Astrocyte (in vitro differentiated cells and primary cell): ENCODE results near the gene SPSB3. TPM values are rescaled to one million over a fixed set of nuclear protein-coding genes. Genes with fewer than 3 reads are reported as not detected.

Experiments
- DNase-seq: peaks from one replicate; pipeline ENCODE4 v3.0.0-alpha.2; 2010; ENCODE audit warnings: low read depth
- FAIRE-seq: peaks from 2 replicates; lab custom pipeline; 2011; peaks lifted over from hg19 to GRCh38; lab: Jason Lieb, UNC
- H2AFZ ChIP-seq: 2 replicates; pipeline ENCODE4 v1.6.0; 2012; ENCODE audit warnings: low read depth, low read length, inconsistent platforms
- H3K27ac ChIP-seq: 2 replicates; pipeline ENCODE4 v1.5.1; 2011; ENCODE audit warnings: low read depth, low read length, inconsistent platforms
- H3K27me3 ChIP-seq: 2 replicates; pipeline ENCODE4 v1.6.0; 2011; ENCODE audit warnings: low read length, inconsistent platforms; ENCODE audit not compliant: insufficient read depth
- H3K36me3 ChIP-seq: 2 replicates; pipeline ENCODE4 v1.5.1; 2011; ENCODE audit warnings: low read length, inconsistent platforms; ENCODE audit not compliant: insufficient read depth
- H3K4me1 ChIP-seq: 2 replicates; pipeline ENCODE4 v1.5.1; 2011; ENCODE audit warnings: low read length, inconsistent platforms; ENCODE audit not compliant: insufficient read depth
- H3K4me2 ChIP-seq: 2 replicates; pipeline ENCODE4 v1.6.0; 2012; ENCODE audit warnings: low read length, inconsistent platforms
- H3K4me3 ChIP-seq: 2 replicates; pipeline ENCODE4 v1.5.1; 2011; ENCODE audit warnings: low read depth, mild to moderate bottlenecking, low read length, inconsistent platforms; ENCODE audit not compliant: insufficient read depth
- H3K79me2 ChIP-seq: 2 replicates; pipeline ENCODE4 v1.6.0; 2012; ENCODE audit warnings: mild to moderate bottlenecking, low read length, inconsistent platforms; ENCODE audit not compliant: insufficient read depth
- H3K9ac ChIP-seq: 2 replicates; pipeline ENCODE4 v1.6.0; 2012; ENCODE audit warnings: mild to moderate bottlenecking, low read length, inconsistent platforms
- H3K9me3 ChIP-seq: 2 replicates; pipeline ENCODE4 v1.5.1; 2012; ENCODE audit warnings: low read depth, mild to moderate bottlenecking, low read length, inconsistent platforms; ENCODE audit not compliant: insufficient read depth
- H4K20me1 ChIP-seq: 2 replicates; pipeline ENCODE4 v1.6.0; 2012; ENCODE audit warnings: low read length, inconsistent platforms; ENCODE audit not compliant: insufficient read depth
- H3K27ac Mint-ChIP-seq: one replicate; pipeline ENCODE4 v1.8.0; 2021; ENCODE audit warnings: mild to moderate bottlenecking, mixed read lengths; ENCODE audit not compliant: unreplicated experiment
- H3K27me3 Mint-ChIP-seq: one replicate; pipeline ENCODE4 v1.8.0; 2021; ENCODE audit warnings: low read depth, mixed read lengths; ENCODE audit not compliant: unreplicated experiment
- H3K36me3 Mint-ChIP-seq: one replicate; pipeline ENCODE4 v1.8.0; 2021; ENCODE audit warnings: low read depth, mixed read lengths; ENCODE audit not compliant: unreplicated experiment
- H3K4me1 Mint-ChIP-seq: one replicate; pipeline ENCODE4 v1.8.0; 2021; ENCODE audit warnings: low read depth, mixed read lengths; ENCODE audit not compliant: unreplicated experiment
- H3K4me3 Mint-ChIP-seq: one replicate; pipeline ENCODE4 v1.8.0; 2021; ENCODE audit warnings: mild to moderate bottlenecking, moderate library complexity, mixed read lengths; ENCODE audit not compliant: unreplicated experiment
- H3K9me3 Mint-ChIP-seq: one replicate; pipeline ENCODE4 v1.8.0; 2021; ENCODE audit warnings: mild to moderate bottlenecking, mixed read lengths; ENCODE audit not compliant: unreplicated experiment
- EZH2 ChIP-seq: IDR thresholded peaks from 2 replicates; pipeline ENCODE4 v1.6.1; 2012; ENCODE audit warnings: mild to moderate bottlenecking, low read length, inconsistent platforms; ENCODE audit not compliant: insufficient read depth
- total RNA-seq: library from RNA; stranded (reverse); gene quantifications from 2 replicates; pipeline ENCODE4 v1.2.1, GENCODE V29; 2021
- TF ChIP-seq, protein P1 (sequence below): IDR thresholded peaks from 2 replicates; pipeline ENCODE4 v1.5.1; 2011; ENCODE audit warnings: low read depth, mild to moderate bottlenecking, inconsistent platforms, low read length, moderate library complexity; ENCODE audit not compliant: insufficient read depth

SPSB3 gene
- total RNA-seq, 1 donor from 2014 or later, result 23.3 TPM

GRCh38 chr16:1825864-1826690 lies 43.7 kb upstream of the SPSB3 start:
- H3K79me2 ChIP-seq, result peaks cover 34% of the 10 kb centered on the region
- Mint-ChIP-seq H3K27ac (no peak overlapping the region), H3K4me1 (peaks cover 10% of the 10 kb centered on the region), H3K36me3 (peaks cover 2% of the 10 kb centered on the region), H3K9me3 (no peaks in the 10 kb centered on the region), H3K27me3 (no peaks in the 10 kb centered on the region), H3K4me3 (peak overlapping the region; percentile 80)
- H3K27ac ChIP-seq, result no peak overlapping the region
- H3K4me1 ChIP-seq, result peaks cover 5% of the 10 kb centered on the region
- H2AFZ ChIP-seq, result peak overlapping the region; percentile 100
- FAIRE-seq (no peak), DNase-seq (peak; percentile 34)
- H3K4me2 ChIP-seq, result peak overlapping the region; percentile 94
- peaks cover 30% of the 10 kb centered on the region for H4K20me1 ChIP-seq
- H3K27me3 ChIP-seq, result no peaks in the 10 kb centered on the region
- H3K36me3 ChIP-seq, result peaks cover 6% of the 10 kb centered on the region
- H3K9ac ChIP-seq, result peak overlapping the region; percentile 88
- TF ChIP-seq EZH2, result no peak
- TF ChIP-seq, protein P1, sequence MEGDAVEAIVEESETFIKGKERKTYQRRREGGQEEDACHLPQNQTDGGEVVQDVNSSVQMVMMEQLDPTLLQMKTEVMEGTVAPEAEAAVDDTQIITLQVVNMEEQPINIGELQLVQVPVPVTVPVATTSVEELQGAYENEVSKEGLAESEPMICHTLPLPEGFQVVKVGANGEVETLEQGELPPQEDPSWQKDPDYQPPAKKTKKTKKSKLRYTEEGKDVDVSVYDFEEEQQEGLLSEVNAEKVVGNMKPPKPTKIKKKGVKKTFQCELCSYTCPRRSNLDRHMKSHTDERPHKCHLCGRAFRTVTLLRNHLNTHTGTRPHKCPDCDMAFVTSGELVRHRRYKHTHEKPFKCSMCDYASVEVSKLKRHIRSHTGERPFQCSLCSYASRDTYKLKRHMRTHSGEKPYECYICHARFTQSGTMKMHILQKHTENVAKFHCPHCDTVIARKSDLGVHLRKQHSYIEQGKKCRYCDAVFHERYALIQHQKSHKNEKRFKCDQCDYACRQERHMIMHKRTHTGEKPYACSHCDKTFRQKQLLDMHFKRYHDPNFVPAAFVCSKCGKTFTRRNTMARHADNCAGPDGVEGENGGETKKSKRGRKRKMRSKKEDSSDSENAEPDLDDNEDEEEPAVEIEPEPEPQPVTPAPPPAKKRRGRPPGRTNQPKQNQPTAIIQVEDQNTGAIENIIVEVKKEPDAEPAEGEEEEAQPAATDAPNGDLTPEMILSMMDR, result no peak
- no peaks in the 10 kb centered on the region for H3K9me3 ChIP-seq
- H3K4me3 ChIP-seq, result peak overlapping the region; percentile 99

DNA sequence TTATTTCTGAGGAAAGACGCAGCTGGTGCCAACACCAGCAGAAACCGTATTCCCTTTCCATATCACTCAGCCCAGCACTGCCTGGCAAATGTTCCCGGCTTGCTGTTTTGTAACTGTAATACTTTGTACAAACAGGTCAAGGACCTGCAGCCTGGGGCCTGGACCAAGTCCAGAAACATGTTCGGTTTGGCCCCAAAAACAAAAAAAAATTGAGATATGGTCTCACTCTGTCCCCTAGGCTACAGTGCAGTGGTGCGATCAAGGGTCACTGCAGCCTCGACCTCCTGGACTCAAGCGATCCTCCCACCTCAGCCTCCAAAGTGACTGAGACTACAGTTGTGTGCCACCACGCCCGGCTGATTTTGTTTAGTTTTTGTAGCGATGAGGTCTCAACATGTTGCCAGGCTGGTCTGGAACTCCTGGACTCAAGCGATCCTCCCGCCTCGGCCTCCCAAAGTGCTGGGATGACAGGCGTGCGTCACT lies 43.1 kb upstream of the SPSB3 start:
- no peaks in the 10 kb centered on the region for H3K9me3 Mint-ChIP-seq
- no peak for DNase-seq
- H3K4me1 Mint-ChIP-seq, result peaks cover 10% of the 10 kb centered on the region
- FAIRE-seq, result no peak
- H3K9ac ChIP-seq, result peak overlapping the region; percentile 88
- H3K4me3 Mint-ChIP-seq, result peak overlapping the region; percentile 80
- no peak overlapping the region for H3K27ac ChIP-seq
- no peaks in the 10 kb centered on the region for H3K27me3 Mint-ChIP-seq
- H3K79me2 ChIP-seq, result peaks cover 34% of the 10 kb centered on the region
- peaks cover 4% of the 10 kb centered on the region for H3K36me3 ChIP-seq
- TF ChIP-seq, protein P1, result no peak
- TF ChIP-seq EZH2, result no peak
- H3K27me3 ChIP-seq, result no peaks in the 10 kb centered on the region
- H3K9me3 ChIP-seq, result no peaks in the 10 kb centered on the region
- H3K4me3 ChIP-seq, result peak overlapping the region; percentile 99
- H4K20me1 ChIP-seq, result peaks cover 23% of the 10 kb centered on the region
- no peak overlapping the region for H2AFZ ChIP-seq
- H3K4me1 ChIP-seq, result peaks cover 5% of the 10 kb centered on the region
- peaks cover 2% of the 10 kb centered on the region for H3K36me3 Mint-ChIP-seq
- H3K4me2 ChIP-seq, result peak overlapping the region; percentile 94
- no peak overlapping the region for H3K27ac Mint-ChIP-seq

GRCh38 chr16:1823821-1824220 lies 41.5 kb upstream of the SPSB3 start:
- peak overlapping the region; percentile 58 for H3K4me3 Mint-ChIP-seq
- no peak for FAIRE-seq
- H3K9me3 Mint-ChIP-seq, result no peaks in the 10 kb centered on the region
- Histone ChIP-seq H3K4me3 (no peak overlapping the region), H3K9ac (no peak overlapping the region), H3K9me3 (no peaks in the 10 kb centered on the region), H2AFZ (no peak overlapping the region), H3K4me1 (peaks cover 5% of the 10 kb centered on the region), H4K20me1 (peaks cover 12% of the 10 kb centered on the region), H3K27ac (no peak overlapping the region), H3K27me3 (no peaks in the 10 kb centered on the region), H3K4me2 (no peak overlapping the region), H3K36me3 (no peaks in the 10 kb centered on the region), H3K79me2 (peaks cover 22% of the 10 kb centered on the region)
- TF ChIP-seq EZH2, result no peak
- TF ChIP-seq, protein P1, result peak; percentile 17
- H3K27me3 Mint-ChIP-seq, result no peaks in the 10 kb centered on the region
- H3K4me1 Mint-ChIP-seq, result peaks cover 5% of the 10 kb centered on the region
- H3K36me3 Mint-ChIP-seq, result peaks cover 3% of the 10 kb centered on the region
- H3K27ac Mint-ChIP-seq, result peak overlapping the region; percentile 31
- DNase-seq, result peak; percentile 34
